GM12878 (cell line): Measurements from ENCODE around the gene AMN1. TPM values are rescaled to one million over a fixed set of nuclear protein-coding genes. Genes with fewer than 3 reads are reported as not detected.

ENCODE experiments used
- ATAC-seq: fragments of 200-7000 bp; cut with Tn5 transposase; 3 replicates; pipeline ENCODE4 v1.9.1; 2020; ENCODE audit warnings: mild to moderate bottlenecking, moderate library complexity
- BruUV-seq: library from RNA; stranded (reverse); fragments of 400-500 nt; replicated peaks from 2 replicates; lab custom pipeline; 2021; lab: Mats Ljungman, UMichigan
- CTCF ChIA-PET: fragments of 300-600 bp; sonication (Branson Sonifier 250); formaldehyde crosslinking; extraction: SDS; loops from one replicate; lab custom pipeline; 2021; ENCODE audit warnings: inconsistent platforms; lab: Yijun Ruan, JAX
- POLR2A ChIA-PET: fragments of 350-600 bp; formaldehyde crosslinking; extraction: SDS; loops from one replicate; lab custom pipeline; 2021; ENCODE audit warnings: inconsistent platforms; lab: Charles Lee
- RAD21 ChIA-PET: fragments of 300-600 bp; sonication (Branson Sonifier 250); formaldehyde crosslinking; loops from one replicate; lab custom pipeline; 2023; ENCODE audit warnings: antibody characterized with exemption; ENCODE audit not compliant: unreplicated experiment; lab: Charles Lee
- SMC1A ChIA-PET: fragments of 300-600 bp; sonication (Branson Sonifier 250); formaldehyde crosslinking; loops from one replicate; lab custom pipeline; 2023; ENCODE audit not compliant: unreplicated experiment, uncharacterized antibody; lab: Charles Lee
- DNase-seq: peaks from one replicate; pipeline ENCODE4 v3.0.0-alpha.2; 2011; ENCODE audit warnings: low read depth, low spot score
- FAIRE-seq: peaks from 3 replicates; lab custom pipeline; 2011; peaks lifted over from hg19 to GRCh38; lab: Jason Lieb, UNC
- H2AFZ ChIP-seq: 2 replicates; pipeline ENCODE4 v1.6.0; 2011; ENCODE audit warnings: low read depth, low read length, control low read depth; ENCODE audit not compliant: control insufficient read depth
- H3K27ac ChIP-seq: 2 replicates; pipeline ENCODE4 v1.5.1; 2011; ENCODE audit warnings: control low read depth; ENCODE audit not compliant: control insufficient read depth, insufficient read depth
- H3K27me3 ChIP-seq, 2 experiments: replicated peaks in 1 of 2; 2 replicates each; pipeline versions ENCODE4 v1.6.0 to v1.6.1; 2011; ENCODE audit warnings: low read length in 1 of 2; ENCODE audit not compliant: control insufficient read depth in 2 of 2, insufficient read depth in 2 of 2
- H3K36me3 ChIP-seq, 2 experiments: 2 replicates each; pipeline ENCODE4 v1.5.1; 2011; ENCODE audit warnings: low read length in 1 of 2; ENCODE audit not compliant: control insufficient read depth in 2 of 2, insufficient read depth in 2 of 2
- H3K4me1 ChIP-seq: 2 replicates; pipeline ENCODE4 v1.6.1; 2011; ENCODE audit warnings: mild to moderate bottlenecking, low read length, moderate library complexity, mixed read lengths; ENCODE audit not compliant: control insufficient read depth, insufficient read depth
- H3K4me2 ChIP-seq: 2 replicates; pipeline ENCODE4 v1.6.0; 2011; ENCODE audit warnings: control low read depth; ENCODE audit not compliant: control insufficient read depth, insufficient read depth
- H3K4me3 ChIP-seq: fragments of 200-600 bp; sonication (generic); 2 replicates; pipeline ENCODE4 v1.5.1; 2016
- H3K79me2 ChIP-seq: 2 replicates; pipeline ENCODE4 v1.6.0; 2011; ENCODE audit warnings: low read length; ENCODE audit not compliant: control insufficient read depth, insufficient read depth
- H3K9ac ChIP-seq: 2 replicates; pipeline ENCODE4 v1.8.0; 2011; ENCODE audit warnings: low read length, control low read depth, mixed read lengths; ENCODE audit not compliant: control insufficient read depth, insufficient read depth
- H3K9me3 ChIP-seq: replicated peaks from 3 replicates; pipeline ENCODE4 v1.5.1; 2011; ENCODE audit warnings: mild to moderate bottlenecking, low read length; ENCODE audit not compliant: control insufficient read depth, insufficient read depth
- H4K20me1 ChIP-seq: 2 replicates; pipeline ENCODE4 v1.6.0; 2011; ENCODE audit not compliant: control insufficient read depth, insufficient read depth
- ASH2L ChIP-seq: fragments of 300-600, 200-600 bp; sonication (generic); IDR thresholded peaks from 2 replicates; pipeline ENCODE4 v1.6.1; 2017; ENCODE audit warnings: low read depth, mild to moderate bottlenecking, borderline replicate concordance
- CREB1 ChIP-seq: IDR thresholded peaks from 2 replicates; pipeline ENCODE4 v1.6.1; 2012; ENCODE audit warnings: low read depth, mild to moderate bottlenecking, inconsistent platforms
- GATAD2B ChIP-seq: fragments of 450-650 bp; conservative IDR thresholded peaks from 2 replicates; pipeline ENCODE4 v1.6.1; 2017; ENCODE audit warnings: low read depth, mild to moderate bottlenecking, moderate library complexity
- POLR2AphosphoS5 ChIP-seq: IDR thresholded peaks from 2 replicates; pipeline ENCODE4 v1.6.1; 2011; ENCODE audit warnings: mild to moderate bottlenecking, low read length, inconsistent platforms
- WGBS: methylation state at CpG from one replicate; pipeline ENCODE4 v1.1.6; 2016; ENCODE audit warnings: low lambda C conversion rate; ENCODE audit not compliant: insufficient replicate concordance, insufficient coverage; ENCODE audit errors: missing lambda C conversion rate; 5-methylcytosine and 5-hydroxymethylcytosine counted together
- in situ Hi-C: fragments of 300-500 bp; cut with MboI; formaldehyde crosslinking; loops from 9 replicates; pipeline ENCODE4 v1.14.3; 2018; ENCODE audit warnings: mixed read lengths
- intact Hi-C: fragments of 100-400 bp; cut with micrococcal nuclease; formaldehyde crosslinking; loops from one replicate; pipeline ENCODE4 v1.14.2; 2022; ENCODE audit not compliant: unreplicated experiment
- polyA plus RNA-seq, 11 experiments: library from polyadenylated mRNA; depleted of rRNA in 4 of 11; unstranded in 6 of 11; stranded (reverse) in 5 of 11; fragments of >200 nt; fragmentation: Nextera tagmentation in 4 of 11; fragmentation: Illumina TruSeq in 1 of 11; extraction: Ambion mirVana in 4 of 11; extraction: Trizol in 1 of 11; gene quantifications; 1 replicate in 1 of 11; 2 replicates in 10 of 11; pipeline versions ENCODE4 v1.2.1 to v1.2.3, GENCODE V29; 2011 to 2016; ENCODE audit warnings: inconsistent platforms in 2 of 11, missing spikeins in 2 of 11, low read depth in 1 of 11
- total RNA-seq, 4 experiments: library from RNA; depleted of rRNA in 3 of 4; stranded (reverse); fragments of >200 nt in 3 of 4; fragmentation: Illumina TruSeq in 1 of 4; extraction: Trizol in 1 of 4; gene quantifications; 2 replicates each; pipeline versions ENCODE4 v1.2.1 to v1.2.3, GENCODE V29; 2013 to 2021
- TF ChIP-seq, protein P1 (sequence below): IDR thresholded peaks from 2 replicates; pipeline ENCODE4 v1.6.1; 2012; ENCODE audit warnings: improper control_type of control experiment, low read depth, low read length; ENCODE audit not compliant: insufficient replicate concordance
- TF ChIP-seq, protein P2 (sequence below): fragments of 450-650 bp; IDR thresholded peaks from 2 replicates; pipeline ENCODE4 v1.6.1; 2014; ENCODE audit warnings: mild to moderate bottlenecking
- TF ChIP-seq, protein P3 (sequence below): fragments of 450-650 bp; IDR thresholded peaks from 2 replicates; pipeline ENCODE4 v1.6.1; 2016; ENCODE audit warnings: mild to moderate bottlenecking
- TF ChIP-seq, protein P4 (sequence below): IDR thresholded peaks from 2 replicates; pipeline ENCODE4 v1.6.1; 2012; ENCODE audit warnings: low read depth, low read length, improper control_type of control experiment

The AMN1 gene
- total and polyA plus RNA-seq, 10 of the 15 experiments (the other 5 are each of a cell fraction or from before 2014, with no cell fraction given): 5.4 to 19.3 (median 9.3) TPM

DNA sequence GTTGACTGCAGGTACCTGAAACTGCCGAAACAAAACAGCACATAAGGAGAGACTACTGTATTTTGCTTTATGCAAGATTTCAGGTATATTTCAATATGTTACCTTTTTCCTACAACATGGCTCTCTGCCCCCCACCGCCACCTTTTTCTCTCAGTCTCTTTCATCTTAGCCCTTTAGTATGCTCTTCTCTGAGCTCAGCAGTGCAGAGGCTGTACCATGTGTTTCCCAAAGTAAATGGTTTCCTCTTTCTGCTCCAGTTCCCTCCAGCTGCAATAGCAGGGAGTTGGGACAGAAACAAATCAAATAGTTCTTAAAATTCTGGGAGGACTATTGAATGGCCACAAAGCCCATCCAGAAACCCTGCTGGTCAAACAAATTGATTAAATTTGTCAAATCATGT, 4.3 kb downstream of the AMN1 start:
- peaks cover 26% of the 10 kb centered on the region for H3K4me1 ChIP-seq

More for the DNA sequence above, 4.3 kb downstream of the AMN1 start:
- TF ChIP-seq, protein P1, sequence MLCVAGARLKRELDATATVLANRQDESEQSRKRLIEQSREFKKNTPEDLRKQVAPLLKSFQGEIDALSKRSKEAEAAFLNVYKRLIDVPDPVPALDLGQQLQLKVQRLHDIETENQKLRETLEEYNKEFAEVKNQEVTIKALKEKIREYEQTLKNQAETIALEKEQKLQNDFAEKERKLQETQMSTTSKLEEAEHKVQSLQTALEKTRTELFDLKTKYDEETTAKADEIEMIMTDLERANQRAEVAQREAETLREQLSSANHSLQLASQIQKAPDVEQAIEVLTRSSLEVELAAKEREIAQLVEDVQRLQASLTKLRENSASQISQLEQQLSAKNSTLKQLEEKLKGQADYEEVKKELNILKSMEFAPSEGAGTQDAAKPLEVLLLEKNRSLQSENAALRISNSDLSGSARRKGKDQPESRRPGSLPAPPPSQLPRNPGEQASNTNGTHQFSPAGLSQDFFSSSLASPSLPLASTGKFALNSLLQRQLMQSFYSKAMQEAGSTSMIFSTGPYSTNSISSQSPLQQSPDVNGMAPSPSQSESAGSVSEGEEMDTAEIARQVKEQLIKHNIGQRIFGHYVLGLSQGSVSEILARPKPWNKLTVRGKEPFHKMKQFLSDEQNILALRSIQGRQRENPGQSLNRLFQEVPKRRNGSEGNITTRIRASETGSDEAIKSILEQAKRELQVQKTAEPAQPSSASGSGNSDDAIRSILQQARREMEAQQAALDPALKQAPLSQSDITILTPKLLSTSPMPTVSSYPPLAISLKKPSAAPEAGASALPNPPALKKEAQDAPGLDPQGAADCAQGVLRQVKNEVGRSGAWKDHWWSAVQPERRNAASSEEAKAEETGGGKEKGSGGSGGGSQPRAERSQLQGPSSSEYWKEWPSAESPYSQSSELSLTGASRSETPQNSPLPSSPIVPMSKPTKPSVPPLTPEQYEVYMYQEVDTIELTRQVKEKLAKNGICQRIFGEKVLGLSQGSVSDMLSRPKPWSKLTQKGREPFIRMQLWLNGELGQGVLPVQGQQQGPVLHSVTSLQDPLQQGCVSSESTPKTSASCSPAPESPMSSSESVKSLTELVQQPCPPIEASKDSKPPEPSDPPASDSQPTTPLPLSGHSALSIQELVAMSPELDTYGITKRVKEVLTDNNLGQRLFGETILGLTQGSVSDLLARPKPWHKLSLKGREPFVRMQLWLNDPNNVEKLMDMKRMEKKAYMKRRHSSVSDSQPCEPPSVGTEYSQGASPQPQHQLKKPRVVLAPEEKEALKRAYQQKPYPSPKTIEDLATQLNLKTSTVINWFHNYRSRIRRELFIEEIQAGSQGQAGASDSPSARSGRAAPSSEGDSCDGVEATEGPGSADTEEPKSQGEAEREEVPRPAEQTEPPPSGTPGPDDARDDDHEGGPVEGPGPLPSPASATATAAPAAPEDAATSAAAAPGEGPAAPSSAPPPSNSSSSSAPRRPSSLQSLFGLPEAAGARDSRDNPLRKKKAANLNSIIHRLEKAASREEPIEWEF: no peak
- TF ChIP-seq, protein P2, sequence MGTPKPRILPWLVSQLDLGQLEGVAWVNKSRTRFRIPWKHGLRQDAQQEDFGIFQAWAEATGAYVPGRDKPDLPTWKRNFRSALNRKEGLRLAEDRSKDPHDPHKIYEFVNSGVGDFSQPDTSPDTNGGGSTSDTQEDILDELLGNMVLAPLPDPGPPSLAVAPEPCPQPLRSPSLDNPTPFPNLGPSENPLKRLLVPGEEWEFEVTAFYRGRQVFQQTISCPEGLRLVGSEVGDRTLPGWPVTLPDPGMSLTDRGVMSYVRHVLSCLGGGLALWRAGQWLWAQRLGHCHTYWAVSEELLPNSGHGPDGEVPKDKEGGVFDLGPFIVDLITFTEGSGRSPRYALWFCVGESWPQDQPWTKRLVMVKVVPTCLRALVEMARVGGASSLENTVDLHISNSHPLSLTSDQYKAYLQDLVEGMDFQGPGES: no peak
- TF ChIP-seq, protein P3, sequence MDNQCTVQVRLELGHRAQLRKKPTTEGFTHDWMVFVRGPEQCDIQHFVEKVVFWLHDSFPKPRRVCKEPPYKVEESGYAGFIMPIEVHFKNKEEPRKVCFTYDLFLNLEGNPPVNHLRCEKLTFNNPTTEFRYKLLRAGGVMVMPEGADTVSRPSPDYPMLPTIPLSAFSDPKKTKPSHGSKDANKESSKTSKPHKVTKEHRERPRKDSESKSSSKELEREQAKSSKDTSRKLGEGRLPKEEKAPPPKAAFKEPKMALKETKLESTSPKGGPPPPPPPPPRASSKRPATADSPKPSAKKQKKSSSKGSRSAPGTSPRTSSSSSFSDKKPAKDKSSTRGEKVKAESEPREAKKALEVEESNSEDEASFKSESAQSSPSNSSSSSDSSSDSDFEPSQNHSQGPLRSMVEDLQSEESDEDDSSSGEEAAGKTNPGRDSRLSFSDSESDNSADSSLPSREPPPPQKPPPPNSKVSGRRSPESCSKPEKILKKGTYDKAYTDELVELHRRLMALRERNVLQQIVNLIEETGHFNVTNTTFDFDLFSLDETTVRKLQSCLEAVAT: no peak
- TF ChIP-seq GATAD2B (no peak), POLR2AphosphoS5 (no peak), ASH2L (no peak), CREB1 (no peak)
- TF ChIP-seq, protein P4, sequence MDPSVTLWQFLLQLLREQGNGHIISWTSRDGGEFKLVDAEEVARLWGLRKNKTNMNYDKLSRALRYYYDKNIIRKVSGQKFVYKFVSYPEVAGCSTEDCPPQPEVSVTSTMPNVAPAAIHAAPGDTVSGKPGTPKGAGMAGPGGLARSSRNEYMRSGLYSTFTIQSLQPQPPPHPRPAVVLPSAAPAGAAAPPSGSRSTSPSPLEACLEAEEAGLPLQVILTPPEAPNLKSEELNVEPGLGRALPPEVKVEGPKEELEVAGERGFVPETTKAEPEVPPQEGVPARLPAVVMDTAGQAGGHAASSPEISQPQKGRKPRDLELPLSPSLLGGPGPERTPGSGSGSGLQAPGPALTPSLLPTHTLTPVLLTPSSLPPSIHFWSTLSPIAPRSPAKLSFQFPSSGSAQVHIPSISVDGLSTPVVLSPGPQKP: no peak
- ATAC-seq (no peak), DNase-seq (no peak), FAIRE-seq (no peak)
- ChIA-PET RAD21 (interaction anchor here (0.6 to 3.6 kb wide), 8 partner anchors 9 to 270 kb away, joined by 3 to 21 read pairs (median 4); no protein-coding TSS in a partner anchor), CTCF (no interaction called here), SMC1A (interaction anchor here (0.6 to 11.6 kb wide), 10 partner anchors 9 to 1031 kb away, joined by 3 to 83 read pairs (median 4); partner anchors contain the start of gene YARS2), POLR2A (interaction anchor here (0.6 to 1.9 kb wide), 7 partner anchors 8 to 172 kb away, joined by 3 to 10 read pairs (median 6); no protein-coding TSS in a partner anchor)
- Histone ChIP-seq H4K20me1 (no peaks in the 10 kb centered on the region), H3K27me3 (no peaks in the 10 kb centered on the region), H3K9ac (no peak overlapping the region), H3K4me2 (no peak overlapping the region), H3K79me2 (peaks cover 9% of the 10 kb centered on the region), H2AFZ (no peak overlapping the region), H3K36me3 (no peaks in the 10 kb centered on the region), H3K4me3 (no peak overlapping the region), H3K27ac (no peak overlapping the region), H3K9me3 (no peaks in the 10 kb centered on the region; the same call in 2 of the 3 replicates)
- in situ Hi-C loops (no loop called here), intact Hi-C loops (loop anchor here (10.0 kb wide), 1 partner anchor 170 kb away; no protein-coding TSS in a partner anchor)
- WGBS: 61% methylated on average over 2 of the region's 2 CpGs
- no TSS peak for BruUV-seq
